SK-N-SH (cell line): ENCODE data around the gene HBP1. TPM values are rescaled to one million over a fixed set of nuclear protein-coding genes. Genes with fewer than 3 reads are reported as not detected.

ENCODE experiments used
- CHD2 ChIP-seq: fragments of 150-350 bp; IDR thresholded peaks from 2 replicates; pipeline ENCODE4 v1.6.1; 2018; ENCODE audit warnings: low read length; ENCODE audit not compliant: partially characterized antibody
- ELF1 ChIP-seq: IDR thresholded peaks from 2 replicates; pipeline ENCODE4 v1.4.0; 2012
- EZH2phosphoT487 ChIP-seq: fragments of 200-600 bp; sonication (generic); IDR thresholded peaks from 2 replicates; pipeline ENCODE4 v1.6.1; 2017; ENCODE audit warnings: low read depth, mixed run types, mild to moderate bottlenecking, antibody characterized with exemption, moderate library complexity, borderline replicate concordance
- FOSL2 ChIP-seq: IDR thresholded peaks from 2 replicates; pipeline ENCODE4 v1.4.0; 2012; ENCODE audit warnings: low read depth, mild to moderate bottlenecking, moderate library complexity, borderline replicate concordance
- MEF2A ChIP-seq: IDR thresholded peaks from 2 replicates; pipeline ENCODE4 v1.4.0; 2012; ENCODE audit warnings: low read depth, borderline replicate concordance
- NRF1 ChIP-seq: IDR thresholded peaks from 2 replicates; pipeline ENCODE4 v1.6.1; 2012; ENCODE audit warnings: low read depth, mild to moderate bottlenecking, low read length
- PBX3 ChIP-seq: IDR thresholded peaks from 2 replicates; pipeline ENCODE4; 2012
- RAD21 ChIP-seq: IDR thresholded peaks from 2 replicates; pipeline ENCODE4 v1.6.1; 2012; ENCODE audit warnings: mild to moderate bottlenecking, low read length
- RCOR1 ChIP-seq: fragments of 150-350 bp; IDR thresholded peaks from 2 replicates; pipeline ENCODE4 v1.6.1; 2017; ENCODE audit warnings: antibody characterized with exemption, low read length
- REST ChIP-seq: IDR thresholded peaks from 2 replicates; pipeline ENCODE4 v1.6.1; 2012; ENCODE audit warnings: mild to moderate bottlenecking, low read depth, low read length, moderate library complexity
- TAF1 ChIP-seq: IDR thresholded peaks from 2 replicates; pipeline ENCODE4 v1.6.1; 2012; ENCODE audit warnings: low read depth, mild to moderate bottlenecking, low read length, moderate library complexity, borderline replicate concordance
- ZBTB33 ChIP-seq: IDR thresholded peaks from 2 replicates; pipeline ENCODE4 v1.4.0; 2012; ENCODE audit warnings: low read depth, borderline replicate concordance
- polyA plus RNA-seq, 3 experiments: library from polyadenylated mRNA; depleted of rRNA; stranded (reverse); fragments of >200 nt; gene quantifications; 2 replicates each; pipeline ENCODE4 v1.2.3, GENCODE V29; 2012

The HBP1 gene
- polyA plus RNA-seq, 1 of the 3 experiments (the other 2 are of a cell fraction), result 27.2 TPM

DNA sequence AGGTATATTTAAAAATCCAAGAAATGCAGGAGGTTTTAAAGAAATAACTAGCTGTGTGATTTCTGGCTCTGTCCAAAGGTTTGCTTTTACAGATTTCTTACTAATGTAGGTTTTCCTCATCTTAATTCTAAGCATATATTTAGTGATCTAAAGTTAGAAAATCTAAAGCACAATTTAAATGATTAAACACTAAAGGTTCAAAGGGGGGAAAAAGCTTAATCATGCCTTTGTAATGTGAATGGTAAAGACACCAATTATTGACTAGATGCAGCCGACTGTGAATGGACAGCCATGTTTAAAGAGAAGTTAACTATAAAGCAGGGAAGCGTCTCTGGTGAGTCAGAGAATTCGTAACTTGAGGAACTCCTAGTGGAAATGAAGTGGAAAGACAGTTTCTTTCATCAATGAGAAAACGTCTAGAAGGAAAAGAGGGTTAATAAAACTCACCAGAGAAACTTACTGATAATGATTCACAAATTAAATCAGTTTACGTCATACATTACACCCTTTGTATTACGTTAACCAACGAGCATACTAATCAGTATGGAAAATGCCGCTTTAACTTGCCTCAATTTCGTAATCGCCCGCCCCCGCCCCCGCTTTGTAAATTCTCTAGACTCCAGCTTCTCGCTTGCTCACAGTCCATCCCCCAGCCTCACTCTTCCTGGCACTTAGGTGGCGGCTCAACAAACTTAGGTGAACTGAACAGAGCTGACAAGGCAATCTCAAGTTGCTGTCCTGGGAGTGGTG is 1.1 kb upstream of the HBP1 start (continued):
- TF ChIP-seq RAD21 (peak; percentile 60), EZH2phosphoT487 (no peak), FOSL2 (peak; percentile 80), TAF1 (peak; percentile 83), RCOR1 (peak; percentile 2; the same call in 1 of the 2 replicates), REST (no peak), MEF2A (no peak), NRF1 (no peak), CHD2 (peak; percentile 47), PBX3 (no peak), ZBTB33 (no peak), ELF1 (no peak)
